HG03159 (cell line): ENCODE results near the gene NODAL.

Experiments used
- ATAC-seq: cut with Tn5 transposase; IDR thresholded peaks from one replicate; pipeline ENCODE4 v1.9.1; 2021; ENCODE audit warnings: mild to moderate bottlenecking, moderate library complexity; ENCODE audit not compliant: unreplicated experiment

NODAL gene

GRCh38 chr10:70465278-70465677 lies 23.8 kb upstream of the NODAL start:
- ATAC-seq = no peak

GRCh38 chr10:70462349-70462984 lies 21.0 kb upstream of the NODAL start:
- no peak for ATAC-seq

GRCh38 chr10:70461397-70462348 lies 20.2 kb upstream of the NODAL start:
- ATAC-seq = no peak

GRCh38 chr10:70459774-70460490 lies 18.5 kb upstream of the NODAL start:
- ATAC-seq = no peak

GRCh38 chr10:70459061-70459773 lies 17.7 kb upstream of the NODAL start:
- no peak for ATAC-seq

GRCh38 chr10:70458329-70459060 lies 17.0 kb upstream of the NODAL start:
- no peak for ATAC-seq

GRCh38 chr10:70457759-70458305 lies 16.4 kb upstream of the NODAL start:
- ATAC-seq = no peak

- ATAC-seq = no peak
These were observed 14.7 kb upstream of the NODAL start for GRCh38 chr10:70456164-70456563.

- ATAC-seq = no peak
These were observed 13.7 kb upstream of the NODAL start for GRCh38 chr10:70455213-70455630.

- no peak for ATAC-seq
These were observed 6.8 kb upstream of the NODAL start for GRCh38 chr10:70448236-70448635.

GRCh38 chr10:70445718-70446657 lies 4.5 kb upstream of the NODAL start:
- ATAC-seq = no peak

GRCh38 chr10:70444744-70445143 lies 3.3 kb upstream of the NODAL start:
- no peak for ATAC-seq

GRCh38 chr10:70442332-70442988 lies 979 bp upstream of the NODAL start:
- no peak for ATAC-seq

GRCh38 chr10:70441895-70442309 lies 421 bp upstream of the NODAL start:
- no peak for ATAC-seq

- ATAC-seq = no peak
These were observed 953 bp downstream of the NODAL start for GRCh38 chr10:70440296-70441160.

- ATAC-seq = no peak
These were observed 3.8 kb downstream of the NODAL start for GRCh38 chr10:70437721-70438120.
